ENCODE results near the gene CCDC15.
"Not testable (repeated sequence)": the region's sequence is repeated elsewhere in the genome, so short reads cannot be mapped to it uniquely, and the experiment has no call there.

The CCDC15 gene

GRCh38 chr11:125005491-125005890 is 51.5 kb downstream of the CCDC15 start:
- H3K27me3 ChIP-seq (ENCODE audit: control insufficient read depth, insufficient read depth, low read length) = no peaks in the 10 kb centered on the region
- H3K4me3 ChIP-seq (ENCODE audit: low read depth, low read length) = no peak overlapping the region
- H3K27ac ChIP-seq (ENCODE audit: low read depth, low read length) = no peak overlapping the region
- no peaks in the 10 kb centered on the region for H3K36me3 ChIP-seq (ENCODE audit: control insufficient read depth, insufficient read depth, low read length)
- H3K4me1 ChIP-seq (ENCODE audit: control insufficient read depth, insufficient read depth, low read length) = no peaks in the 10 kb centered on the region
- no peak overlapping the region for H3K9ac ChIP-seq (ENCODE audit: low read length)
- no peaks in the 10 kb centered on the region for H3K9me3 ChIP-seq (ENCODE audit: control insufficient read depth, insufficient read depth, low read depth, low read length)

GRCh38 chr11:125016413-125016812 is 62.4 kb downstream of the CCDC15 start:
- no peak overlapping the region for H3K27ac ChIP-seq (ENCODE audit: low read depth, low read length)
- no peaks in the 10 kb centered on the region for H3K9me3 ChIP-seq (ENCODE audit: control insufficient read depth, insufficient read depth, low read depth, low read length)
- no peaks in the 10 kb centered on the region for H3K4me1 ChIP-seq (ENCODE audit: control insufficient read depth, insufficient read depth, low read length)
- no peak overlapping the region for H3K4me3 ChIP-seq (ENCODE audit: low read depth, low read length)
- no peaks in the 10 kb centered on the region for H3K36me3 ChIP-seq (ENCODE audit: control insufficient read depth, insufficient read depth, low read length)
- H3K9ac ChIP-seq (ENCODE audit: low read length) = no peak overlapping the region
- no peaks in the 10 kb centered on the region for H3K27me3 ChIP-seq (ENCODE audit: control insufficient read depth, insufficient read depth, low read length)

- Histone ChIP-seq H3K27me3 (ENCODE audit: control insufficient read depth, insufficient read depth, low read length) (no peaks in the 10 kb centered on the region), H3K36me3 (ENCODE audit: control insufficient read depth, insufficient read depth, low read length) (no peaks in the 10 kb centered on the region), H3K9ac (ENCODE audit: low read length) (no peak overlapping the region), H3K9me3 (ENCODE audit: control insufficient read depth, insufficient read depth, low read depth, low read length) (no peaks in the 10 kb centered on the region), H3K4me3 (ENCODE audit: low read depth, low read length) (no peak overlapping the region), H3K27ac (ENCODE audit: low read depth, low read length) (no peak overlapping the region), H3K4me1 (ENCODE audit: control insufficient read depth, insufficient read depth, low read length) (no peaks in the 10 kb centered on the region)
Measured at GRCh38 chr11:125020342-125020741, 66.3 kb downstream of the CCDC15 start.

GRCh38 chr11:125022551-125022950 is 68.5 kb downstream of the CCDC15 start:
- Histone ChIP-seq H3K4me3 (ENCODE audit: low read depth, low read length) (no peak overlapping the region), H3K36me3 (ENCODE audit: control insufficient read depth, insufficient read depth, low read length) (no peaks in the 10 kb centered on the region), H3K27me3 (ENCODE audit: control insufficient read depth, insufficient read depth, low read length) (no peaks in the 10 kb centered on the region), H3K9ac (ENCODE audit: low read length) (no peak overlapping the region), H3K9me3 (ENCODE audit: control insufficient read depth, insufficient read depth, low read depth, low read length) (no peaks in the 10 kb centered on the region), H3K27ac (ENCODE audit: low read depth, low read length) (no peak overlapping the region), H3K4me1 (ENCODE audit: control insufficient read depth, insufficient read depth, low read length) (no peaks in the 10 kb centered on the region)

- Histone ChIP-seq H3K9me3 (ENCODE audit: control insufficient read depth, insufficient read depth, low read depth, low read length) (no peaks in the 10 kb centered on the region), H3K9ac (ENCODE audit: low read length) (no peak overlapping the region), H3K36me3 (ENCODE audit: control insufficient read depth, insufficient read depth, low read length) (no peaks in the 10 kb centered on the region), H3K4me3 (ENCODE audit: low read depth, low read length) (no peak overlapping the region), H3K27ac (ENCODE audit: low read depth, low read length) (no peak overlapping the region), H3K4me1 (ENCODE audit: control insufficient read depth, insufficient read depth, low read length) (no peaks in the 10 kb centered on the region), H3K27me3 (ENCODE audit: control insufficient read depth, insufficient read depth, low read length) (no peaks in the 10 kb centered on the region)
Measured at GRCh38 chr11:125025968-125026367, 72.0 kb downstream of the CCDC15 start.

- not testable (repeated sequence) for H3K4me3 ChIP-seq (ENCODE audit: low read depth, low read length); H3K9me3 ChIP-seq (ENCODE audit: control insufficient read depth, insufficient read depth, low read depth, low read length); H3K9ac ChIP-seq (ENCODE audit: low read length); H3K27ac ChIP-seq (ENCODE audit: low read depth, low read length); H3K36me3 ChIP-seq (ENCODE audit: control insufficient read depth, insufficient read depth, low read length); H3K27me3 ChIP-seq (ENCODE audit: control insufficient read depth, insufficient read depth, low read length); H3K4me1 ChIP-seq (ENCODE audit: control insufficient read depth, insufficient read depth, low read length)
Measured at GRCh38 chr11:125029431-125029830, 75.4 kb downstream of the CCDC15 start.

- no peak overlapping the region for H3K4me3 ChIP-seq (ENCODE audit: low read depth, low read length)
- no peak overlapping the region for H3K27ac ChIP-seq (ENCODE audit: low read depth, low read length)
- no peaks in the 10 kb centered on the region for H3K27me3 ChIP-seq (ENCODE audit: control insufficient read depth, insufficient read depth, low read length)
Measured at GRCh38 chr11:125036933-125037332, 82.9 kb downstream of the CCDC15 start.

GRCh38 chr11:125049164-125049792 is 95.3 kb downstream of the CCDC15 start:
- no peaks in the 10 kb centered on the region for H3K36me3 ChIP-seq (ENCODE audit: control insufficient read depth, insufficient read depth, low read length)
- no peak overlapping the region for H3K9ac ChIP-seq (ENCODE audit: low read length)
- no peaks in the 10 kb centered on the region; the same call in 1 of the 2 replicates for H3K27me3 ChIP-seq (ENCODE audit: control insufficient read depth, insufficient read depth, low read length)
- H3K4me1 ChIP-seq (ENCODE audit: control insufficient read depth, insufficient read depth, low read length) = no peaks in the 10 kb centered on the region
- H3K27ac ChIP-seq (ENCODE audit: low read depth, low read length) = no peak overlapping the region
- no peak overlapping the region for H3K4me3 ChIP-seq (ENCODE audit: low read depth, low read length)
- peaks cover 8% of the 10 kb centered on the region; the same call in 1 of the 2 replicates for H3K9me3 ChIP-seq (ENCODE audit: control insufficient read depth, insufficient read depth, low read depth, low read length)

More at GRCh38 chr11:125036933-125037332, 82.9 kb downstream of the CCDC15 start:
- H3K9ac ChIP-seq (ENCODE audit: low read length) = no peak overlapping the region
- H3K4me1 ChIP-seq (ENCODE audit: control insufficient read depth, insufficient read depth, low read length) = no peaks in the 10 kb centered on the region
- peaks cover 3% of the 10 kb centered on the region; the same call in 1 of the 2 replicates for H3K9me3 ChIP-seq (ENCODE audit: control insufficient read depth, insufficient read depth, low read depth, low read length)
- no peaks in the 10 kb centered on the region for H3K36me3 ChIP-seq (ENCODE audit: control insufficient read depth, insufficient read depth, low read length)

- no peak overlapping the region for H3K4me3 ChIP-seq (ENCODE audit: low read depth, low read length)
- no peak overlapping the region for H3K9ac ChIP-seq (ENCODE audit: low read length)
- no peaks in the 10 kb centered on the region; the same call in 1 of the 2 replicates for H3K27me3 ChIP-seq (ENCODE audit: control insufficient read depth, insufficient read depth, low read length)
- H3K9me3 ChIP-seq (ENCODE audit: control insufficient read depth, insufficient read depth, low read depth, low read length) = no peaks in the 10 kb centered on the region; the same call in 1 of the 2 replicates
- no peaks in the 10 kb centered on the region for H3K36me3 ChIP-seq (ENCODE audit: control insufficient read depth, insufficient read depth, low read length)
- no peak overlapping the region for H3K27ac ChIP-seq (ENCODE audit: low read depth, low read length)
- H3K4me1 ChIP-seq (ENCODE audit: control insufficient read depth, insufficient read depth, low read length) = no peaks in the 10 kb centered on the region
Measured at GRCh38 chr11:125052047-125052446, 98.0 kb downstream of the CCDC15 start.

- Histone ChIP-seq H3K4me3 (ENCODE audit: low read depth, low read length) (no peak overlapping the region), H3K27ac (ENCODE audit: low read depth, low read length) (no peak overlapping the region), H3K9me3 (ENCODE audit: control insufficient read depth, insufficient read depth, low read depth, low read length) (no peaks in the 10 kb centered on the region), H3K27me3 (ENCODE audit: control insufficient read depth, insufficient read depth, low read length) (no peaks in the 10 kb centered on the region; the same call in 1 of the 2 replicates), H3K4me1 (ENCODE audit: control insufficient read depth, insufficient read depth, low read length) (no peaks in the 10 kb centered on the region), H3K36me3 (ENCODE audit: control insufficient read depth, insufficient read depth, low read length) (no peaks in the 10 kb centered on the region), H3K9ac (ENCODE audit: low read length) (no peak overlapping the region)
Measured at GRCh38 chr11:125053167-125053566, 99.2 kb downstream of the CCDC15 start.

GRCh38 chr11:125055107-125055715 is 101.2 kb downstream of the CCDC15 start:
- Histone ChIP-seq H3K4me3 (ENCODE audit: low read depth, low read length) (no peak overlapping the region), H3K9me3 (ENCODE audit: control insufficient read depth, insufficient read depth, low read depth, low read length) (no peaks in the 10 kb centered on the region), H3K27ac (ENCODE audit: low read depth, low read length) (no peak overlapping the region), H3K36me3 (ENCODE audit: control insufficient read depth, insufficient read depth, low read length) (no peaks in the 10 kb centered on the region), H3K9ac (ENCODE audit: low read length) (no peak overlapping the region), H3K27me3 (ENCODE audit: control insufficient read depth, insufficient read depth, low read length) (no peaks in the 10 kb centered on the region), H3K4me1 (ENCODE audit: control insufficient read depth, insufficient read depth, low read length) (no peaks in the 10 kb centered on the region)

All from HUES6 (cell line).